Ovary (tissue), 9 donors: ENCODE data around the gene KRTAP5-7. TPM values are rescaled to one million over a fixed set of nuclear protein-coding genes. Genes with fewer than 3 reads are reported as not detected.

Source experiments
- DNase-seq, 5 donors: peaks; one replicate each; pipeline ENCODE4 v3.0.0-alpha.2; 2019 to 2020
- H3K27ac ChIP-seq, 2 donors: fragments of 200-600 bp; one replicate each; pipeline versions ENCODE4 v1.5.1 to v1.8.0; 2019 to 2022
- H3K27me3 ChIP-seq: fragments of 200-600 bp; one replicate; pipeline ENCODE4 v1.8.0; 2022
- H3K36me3 ChIP-seq: fragments of 200-600 bp; sonication (generic); one replicate; pipeline ENCODE4 v1.5.1; 2019
- H3K4me1 ChIP-seq: one replicate; pipeline ENCODE4 v1.8.1; 2013; ENCODE audit warnings: mild to moderate bottlenecking, moderate library complexity; ENCODE audit not compliant: insufficient read depth
- H3K4me3 ChIP-seq: fragments of 200-600 bp; sonication (generic); one replicate; pipeline ENCODE4 v1.5.1; 2017
- H3K9me3 ChIP-seq, 2 donors: fragments of 200-600 bp in 1 of 2; sonication (generic) in 1 of 2; one replicate each; pipeline versions ENCODE4 v1.5.1 to v1.8.1; 2013 to 2019; ENCODE audit warnings: mild to moderate bottlenecking in 1 of 2, moderate library complexity in 1 of 2
- EP300 ChIP-seq: sonication (generic); formaldehyde crosslinking; IDR thresholded peaks from one replicate; pipeline ENCODE4 v1.6.1; 2017; ENCODE audit warnings: antibody characterized with exemption
- POLR2A ChIP-seq: fragments of 450-650 bp; IDR thresholded peaks from one replicate; pipeline ENCODE4 v1.6.1; 2017; ENCODE audit warnings: antibody characterized with exemption, mild to moderate bottlenecking, moderate library complexity
- WGBS, 3 donors: extraction: QIAGEN DNeasy Blood & Tissue Kit in 1 of 3; methylation state at CpG; one replicate each; pipeline versions ENCODE4 v1.1.5 to v1.1.7; 2013 to 2017; 5-methylcytosine and 5-hydroxymethylcytosine counted together
- intact Hi-C, 4 donors: fragments of 100-400 bp; cut with DNase I; formaldehyde crosslinking; loops; one replicate each; pipeline versions ENCODE4 v1.11.0 to v1.15.1; 2022 to 2023
- polyA plus RNA-seq, 2 donors: library from polyadenylated mRNA; stranded (reverse); fragments of 200-250 nt in 1 of 2; fragments of 350-450 nt in 1 of 2; fragmentation: Illumina TruSeq in 1 of 2; extraction: RNeasy Lipid Tissue Mini Kit (QIAGEN cat#74804) in 1 of 2; gene quantifications; one replicate each; pipeline ENCODE4 v1.2.3, GENCODE V29; 2013 to 2014
- total RNA-seq, 7 donors: library from RNA; depleted of rRNA in 2 of 7; stranded (reverse); fragments of >200 nt in 2 of 7; fragmentation: NEBNext Ultra II Directional in 3 of 7; extraction: Animal tissue kit (Norgen Biotek cat#: 25700) in 3 of 7; gene quantifications; one replicate each; pipeline versions ENCODE4 v1.1.0 to v1.2.4, GENCODE V29; 2016 to 2023
- TF ChIP-seq, protein P1 (sequence below), 3 donors: fragments of 450-650 bp in 2 of 3; fragments of 200-600 bp in 1 of 3; IDR thresholded peaks; one replicate each; pipeline versions ENCODE4 v1.5.1 to v1.8.0; 2016 to 2022; ENCODE audit warnings: antibody characterized with exemption in 3 of 3, mild to moderate bottlenecking in 1 of 3
- donor health status: DM: no; HTN: no; CAD: no; lungs with moderate emphysema.
- donor health status: DM: no; HTN: no; CAD: no.
- donor health status: Bipolar disorder and iron deficiency.
- donor health status: DM: yes; HTN: yes; CAD: no.
- donor health status: DM: no; HTN: no; CAD: no.
- donor health status: DM: yes; HTN: yes; CAD: no.

The KRTAP5-7 gene
- total and polyA plus RNA-seq, 9 donors, result 0.22 to 0.27 (median 0.23) TPM; not detected in 5

DNA sequence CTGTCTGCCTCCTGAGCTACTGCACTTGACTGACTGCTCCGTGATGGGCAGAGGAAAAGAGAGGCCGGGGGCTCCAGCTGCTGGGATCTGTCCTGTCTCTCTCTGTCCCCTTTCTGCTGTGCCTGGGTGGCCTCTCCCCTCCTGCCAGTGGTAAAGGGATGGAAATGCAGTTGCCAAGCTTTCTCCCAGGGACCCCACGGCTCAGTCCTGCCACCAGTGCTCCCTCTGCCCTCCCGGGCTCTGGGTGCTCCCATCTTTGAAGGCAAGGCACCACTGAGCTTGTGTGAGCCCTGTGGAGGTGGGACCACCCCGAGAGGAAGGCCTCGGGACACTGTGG is 42.0 kb upstream of the KRTAP5-7 start:
- Histone ChIP-seq H3K9me3 (no peaks in the 10 kb centered on the region), H3K4me1 (peaks cover 13% of the 10 kb centered on the region), H3K36me3 (no peaks in the 10 kb centered on the region), H3K4me3 (no peak overlapping the region), H3K27me3 (no peaks in the 10 kb centered on the region), H3K27ac (no peak overlapping the region)
- peak in 2 of 5 donors; percentile 6 to 7 for DNase-seq
- WGBS, 3 donors, result 88 to 92% (median 91%) methylated on average over 6 of the region's 6 CpGs
- TF ChIP-seq POLR2A, result no peak
- TF ChIP-seq, protein P1, sequence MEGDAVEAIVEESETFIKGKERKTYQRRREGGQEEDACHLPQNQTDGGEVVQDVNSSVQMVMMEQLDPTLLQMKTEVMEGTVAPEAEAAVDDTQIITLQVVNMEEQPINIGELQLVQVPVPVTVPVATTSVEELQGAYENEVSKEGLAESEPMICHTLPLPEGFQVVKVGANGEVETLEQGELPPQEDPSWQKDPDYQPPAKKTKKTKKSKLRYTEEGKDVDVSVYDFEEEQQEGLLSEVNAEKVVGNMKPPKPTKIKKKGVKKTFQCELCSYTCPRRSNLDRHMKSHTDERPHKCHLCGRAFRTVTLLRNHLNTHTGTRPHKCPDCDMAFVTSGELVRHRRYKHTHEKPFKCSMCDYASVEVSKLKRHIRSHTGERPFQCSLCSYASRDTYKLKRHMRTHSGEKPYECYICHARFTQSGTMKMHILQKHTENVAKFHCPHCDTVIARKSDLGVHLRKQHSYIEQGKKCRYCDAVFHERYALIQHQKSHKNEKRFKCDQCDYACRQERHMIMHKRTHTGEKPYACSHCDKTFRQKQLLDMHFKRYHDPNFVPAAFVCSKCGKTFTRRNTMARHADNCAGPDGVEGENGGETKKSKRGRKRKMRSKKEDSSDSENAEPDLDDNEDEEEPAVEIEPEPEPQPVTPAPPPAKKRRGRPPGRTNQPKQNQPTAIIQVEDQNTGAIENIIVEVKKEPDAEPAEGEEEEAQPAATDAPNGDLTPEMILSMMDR (IDR thresholded peaks at IDR 0.05), result no peak
- TF ChIP-seq EP300, result no peak
- intact Hi-C loops, result loop anchor here in 1 of 4 donors (5.0 kb wide), 1 partner anchor 848 kb away; no protein-coding TSS in a partner anchor

- H3K9me3 ChIP-seq, result no peaks in the 10 kb centered on the region
- H3K4me1 ChIP-seq, result peaks cover 13% of the 10 kb centered on the region
- no peak for TF ChIP-seq POLR2A
- TF ChIP-seq EP300, result no peak
- TF ChIP-seq, protein P1 (IDR thresholded peaks at IDR 0.05), result no peak
- intact Hi-C loops, result loop anchor here in 1 of 4 donors (5.0 kb wide), 1 partner anchor 848 kb away; no protein-coding TSS in a partner anchor
- no peak overlapping the region for H3K27ac ChIP-seq
- DNase-seq, result peak in 2 of 5 donors; percentile 5 to 6
- no peaks in the 10 kb centered on the region for H3K36me3 ChIP-seq
- no peak overlapping the region for H3K4me3 ChIP-seq
- WGBS, 3 donors, result 93 to 95% (median 93%) methylated on average over 18 of the region's 18 CpGs
- H3K27me3 ChIP-seq, result no peaks in the 10 kb centered on the region
Observed at GRCh38 chr11:71485466-71485865, 41.6 kb upstream of the KRTAP5-7 start.

DNA sequence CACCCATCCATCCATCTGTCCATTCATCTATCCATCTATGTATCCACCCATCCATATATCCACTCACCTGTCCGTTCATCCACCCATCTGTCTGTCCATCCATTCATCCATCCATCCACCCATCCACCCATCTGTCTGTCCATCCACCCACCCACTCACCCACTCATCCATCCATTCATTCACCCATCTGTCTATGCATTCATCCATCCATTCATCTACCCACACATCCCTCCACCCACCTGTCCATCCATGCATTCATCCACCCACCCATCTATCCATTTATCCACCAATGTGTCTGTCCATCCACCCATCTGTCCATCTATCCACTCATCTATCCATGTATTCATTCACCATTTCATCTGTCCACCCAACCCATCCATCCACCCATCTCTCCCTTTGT is 40.7 kb upstream of the KRTAP5-7 start:
- no peak overlapping the region for H3K27ac ChIP-seq
- peak in 1 of 5 donors; percentile 5 for DNase-seq
- H3K4me1 ChIP-seq, result peaks cover 13% of the 10 kb centered on the region
- WGBS, 3 donors, result 94 to 100% (median 100%) methylated on average over 1 of the region's 1 CpG
- no peak for TF ChIP-seq EP300
- TF ChIP-seq POLR2A, result no peak
- TF ChIP-seq, protein P1 (IDR thresholded peaks at IDR 0.05), result no peak
- H3K4me3 ChIP-seq, result no peak overlapping the region
- H3K9me3 ChIP-seq, result no peaks in the 10 kb centered on the region
- H3K36me3 ChIP-seq, result no peaks in the 10 kb centered on the region
- intact Hi-C loops, result loop anchor here in 1 of 4 donors (5.0 kb wide), 1 partner anchor 849 kb away; no protein-coding TSS in a partner anchor
- no peaks in the 10 kb centered on the region for H3K27me3 ChIP-seq

- no peaks in the 10 kb centered on the region for H3K9me3 ChIP-seq
- peak in 1 of 5 donors; percentile 5 for DNase-seq
- H3K4me1 ChIP-seq, result peaks cover 13% of the 10 kb centered on the region
- TF ChIP-seq POLR2A, result no peak
- TF ChIP-seq, protein P1 (IDR thresholded peaks at IDR 0.05), result no peak
- no peak for TF ChIP-seq EP300
- H3K27ac ChIP-seq, result peak overlapping the region in 1 of 2 donors; percentile 52
- no peaks in the 10 kb centered on the region for H3K36me3 ChIP-seq
- H3K27me3 ChIP-seq, result no peaks in the 10 kb centered on the region
- WGBS, 3 donors, result 40 to 55% (median 44%) methylated on average over 6 of the region's 6 CpGs
- intact Hi-C loops, result loop anchor here in 1 of 4 donors (5.0 kb wide), 1 partner anchor 851 kb away; no protein-coding TSS in a partner anchor
- H3K4me3 ChIP-seq, result no peak overlapping the region
Observed at GRCh38 chr11:71488681-71489270, 38.3 kb upstream of the KRTAP5-7 start.
